NK-92 treated with Interleukin-12 subunit alpha and Interleukin-12 subunit beta, amount 100 ng/mL, for 24 hours (cell line): ENCODE measurements around the gene RHBDD1.

Experiments used
- DNase-seq: peaks from one replicate; lab custom pipeline; 2025; lab: John Stamatoyannopoulos, UW

RHBDD1 gene

DNA sequence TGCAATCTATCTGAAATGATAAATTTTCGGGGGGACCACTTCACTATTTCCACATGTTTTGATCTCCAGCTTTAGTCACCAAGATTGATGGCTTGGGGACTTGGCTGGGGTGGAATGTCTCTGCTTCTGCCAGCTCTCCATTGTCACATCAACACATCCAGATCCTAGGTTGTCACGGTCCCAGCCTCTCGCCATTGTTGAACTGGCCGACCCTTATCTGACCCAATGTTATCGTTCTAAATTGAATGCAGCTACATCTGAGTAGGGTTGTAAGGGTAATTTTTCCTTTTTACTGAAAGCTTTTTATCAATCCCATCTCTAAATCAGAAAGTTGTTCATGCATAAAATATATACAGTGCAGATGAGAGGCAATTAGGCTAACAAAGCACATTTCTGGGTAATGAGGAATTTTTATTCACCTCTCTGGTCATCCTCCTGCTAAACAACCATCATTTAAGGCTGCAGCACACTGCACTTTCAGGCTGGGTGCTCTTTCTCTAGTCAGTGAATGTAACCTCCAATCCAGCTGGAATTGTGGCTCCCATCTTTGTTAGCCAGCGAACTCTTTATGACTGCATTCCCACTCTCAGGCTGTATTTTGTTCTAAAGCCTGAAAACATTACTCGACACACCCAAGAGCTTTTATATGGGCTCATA lies 200.0 kb downstream of the RHBDD1 start:
- DNase-seq = no peak

DNA sequence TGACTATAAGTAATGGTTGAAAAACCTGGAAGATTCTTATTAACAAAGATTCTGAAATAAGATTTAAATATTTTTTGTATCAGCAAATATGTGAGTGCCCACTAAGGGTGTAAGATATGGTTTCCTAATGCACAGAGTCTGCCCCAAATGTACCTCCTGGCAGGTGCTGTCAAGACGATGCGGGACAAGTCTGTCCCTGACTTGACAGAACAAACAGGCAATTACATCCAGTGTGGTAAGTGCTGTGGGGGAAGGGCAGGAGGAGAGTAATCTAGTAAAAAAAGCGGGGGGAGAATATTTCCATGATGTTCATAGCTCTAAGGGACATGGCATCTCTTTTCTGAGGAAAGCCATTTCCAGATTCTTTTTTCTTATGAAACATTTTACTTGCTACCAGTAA lies 200.7 kb downstream of the RHBDD1 start:
- DNase-seq = no peak

- no peak for DNase-seq
Observed at GRCh38 chr2:227038550-227039189, 202.8 kb downstream of the RHBDD1 start.

GRCh38 chr2:227043981-227044380 lies 208.1 kb downstream of the RHBDD1 start:
- DNase-seq = no peak
